ENCODE measurements around the gene SMPD1.

SMPD1 gene

DNA sequence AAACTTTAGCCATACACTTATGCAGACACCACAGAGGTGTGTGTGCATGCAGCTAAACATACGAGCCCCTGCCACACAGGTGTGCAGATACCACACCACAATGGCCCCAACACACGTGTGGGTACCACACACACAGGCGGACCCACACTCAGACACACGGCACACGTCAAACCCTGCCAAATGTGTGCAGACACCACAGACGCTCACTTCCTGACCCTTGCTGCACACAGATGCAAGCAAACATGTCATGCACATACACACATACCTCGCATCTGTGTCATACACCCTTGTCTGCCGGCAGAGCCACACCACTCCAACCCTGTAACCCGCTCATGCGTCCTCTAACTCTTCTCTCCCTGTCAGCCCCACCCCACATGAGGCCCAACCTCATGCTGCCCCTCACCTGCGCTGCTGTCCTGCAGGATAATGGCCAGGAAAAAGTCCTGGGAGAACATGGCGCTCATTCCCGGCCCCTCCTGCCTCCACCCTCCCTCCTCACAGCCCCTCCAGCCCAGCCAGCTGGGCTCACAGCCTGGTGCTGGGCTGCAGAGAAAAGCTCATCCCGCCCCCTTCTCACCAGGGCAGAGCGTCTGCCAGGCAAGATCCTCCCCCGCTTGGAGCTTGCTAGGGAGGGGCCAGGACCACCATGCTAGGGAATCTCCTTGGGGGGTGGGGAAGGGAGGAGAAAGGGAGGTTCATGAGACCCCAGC is 14.2 kb downstream of the SMPD1 start:
- H3K27ac ChIP-seq: no peak overlapping the region
- peaks cover 0 to 46% (median 14%) of the 10 kb centered on the region in 11 experiments; a peak in 12 of 22 replicates for H4K20me1 ChIP-seq
- H3K27me3 ChIP-seq: no peaks in the 10 kb centered on the region
- peak overlapping the region; percentile 60 to 94 (median 88); a peak in 21 of 22 replicates for H3K4me2 ChIP-seq
- peaks cover 0 to 26% (median 11%) of the 10 kb centered on the region in 11 experiments; a peak in 9 of 22 replicates for H3K36me3 ChIP-seq
- H3K4me3 ChIP-seq: no peak overlapping the region
- H3K4me1 ChIP-seq: peaks cover 37 to 49% (median 45%) of the 10 kb centered on the region in 10 experiments
- H3K9ac ChIP-seq: no peak overlapping the region
- no peak for TF ChIP-seq Cebpa-rat (IDR thresholded peaks at IDR 0.05)
- no peaks in the 10 kb centered on the region for H3K9me3 ChIP-seq (replicated peaks in 1 of 11)

DNA sequence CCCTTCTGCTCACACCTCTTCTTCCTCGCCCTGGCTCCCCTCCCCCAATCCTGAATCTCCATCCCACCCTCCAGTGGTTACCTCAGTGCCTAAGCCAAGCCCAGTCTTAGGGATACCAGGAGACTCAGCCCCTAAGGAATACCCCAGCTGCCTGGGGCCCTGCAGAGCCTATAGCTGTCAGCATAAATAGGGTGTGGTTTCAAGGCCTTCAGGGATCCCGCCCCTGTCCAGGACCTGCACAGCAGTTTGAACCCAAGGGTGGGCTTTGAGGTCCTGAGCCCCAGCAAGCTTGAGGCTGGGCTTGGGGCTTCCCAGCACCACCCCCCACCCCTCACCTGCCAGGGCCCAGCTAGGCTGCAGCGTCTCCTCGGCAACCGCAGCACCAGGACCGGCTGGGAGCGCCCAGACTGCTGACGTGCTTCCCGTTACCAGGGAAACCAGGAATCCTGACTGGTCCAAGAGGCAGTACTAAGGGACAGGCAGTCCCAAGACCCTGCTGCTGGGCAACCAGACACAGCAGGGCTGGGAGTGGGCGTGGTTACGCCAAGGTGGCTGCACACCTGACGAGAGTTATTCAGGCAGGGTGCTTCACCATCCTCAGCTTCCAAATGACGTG is 14.9 kb downstream of the SMPD1 start:
- H3K36me3 ChIP-seq: peaks cover 0 to 30% (median 11%) of the 10 kb centered on the region in 11 experiments; a peak in 13 of 22 replicates
- H3K27me3 ChIP-seq: no peaks in the 10 kb centered on the region
- H3K9ac ChIP-seq: no peak overlapping the region
- TF ChIP-seq Cebpa-rat (IDR thresholded peaks at IDR 0.05): no peak
- peak overlapping the region in 10 of 11 experiments; percentile 78 to 94 (median 88); a peak in 14 of 22 replicates for H3K4me2 ChIP-seq
- no peaks in the 10 kb centered on the region for H3K9me3 ChIP-seq (replicated peaks in 1 of 11)
- no peak overlapping the region for H3K4me3 ChIP-seq
- H3K4me1 ChIP-seq: peaks cover 37 to 49% (median 45%) of the 10 kb centered on the region in 10 experiments
- peaks cover 0 to 46% (median 14%) of the 10 kb centered on the region in 11 experiments; a peak in 12 of 22 replicates for H4K20me1 ChIP-seq
- H3K27ac ChIP-seq: no peak overlapping the region

DNA sequence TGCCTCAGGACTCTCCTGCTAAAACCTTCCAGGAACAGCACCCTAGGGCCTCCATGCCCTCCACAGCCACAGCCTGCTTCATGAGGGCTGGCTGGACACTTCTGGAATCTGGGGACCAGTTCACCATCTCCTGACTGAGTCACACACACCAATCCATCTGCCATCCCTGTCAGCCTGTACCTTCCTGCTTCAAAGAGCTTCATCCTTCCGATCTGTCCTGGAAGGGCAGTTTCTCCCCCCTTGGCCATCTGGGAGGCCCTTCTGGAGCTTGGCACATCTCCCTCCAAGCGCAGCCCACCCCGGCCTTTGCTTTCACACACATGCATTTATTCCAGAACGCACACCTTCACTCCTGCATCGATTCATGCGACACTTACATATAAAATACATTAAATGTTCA is 15.6 kb downstream of the SMPD1 start:
- no peak for TF ChIP-seq Cebpa-rat (IDR thresholded peaks at IDR 0.05)
- peaks cover 0 to 46% (median 14%) of the 10 kb centered on the region in 11 experiments; a peak in 12 of 22 replicates for H4K20me1 ChIP-seq
- no peaks in the 10 kb centered on the region for H3K27me3 ChIP-seq
- no peak overlapping the region for H3K9ac ChIP-seq
- no peak overlapping the region for H3K4me2 ChIP-seq
- H3K27ac ChIP-seq: no peak overlapping the region
- H3K36me3 ChIP-seq: peaks cover 0 to 30% (median 12%) of the 10 kb centered on the region in 11 experiments; a peak in 16 of 22 replicates
- no peaks in the 10 kb centered on the region for H3K9me3 ChIP-seq (replicated peaks in 1 of 11)
- H3K4me1 ChIP-seq: peaks cover 37 to 48% (median 45%) of the 10 kb centered on the region in 10 experiments
- H3K4me3 ChIP-seq: no peak overlapping the region

DNA sequence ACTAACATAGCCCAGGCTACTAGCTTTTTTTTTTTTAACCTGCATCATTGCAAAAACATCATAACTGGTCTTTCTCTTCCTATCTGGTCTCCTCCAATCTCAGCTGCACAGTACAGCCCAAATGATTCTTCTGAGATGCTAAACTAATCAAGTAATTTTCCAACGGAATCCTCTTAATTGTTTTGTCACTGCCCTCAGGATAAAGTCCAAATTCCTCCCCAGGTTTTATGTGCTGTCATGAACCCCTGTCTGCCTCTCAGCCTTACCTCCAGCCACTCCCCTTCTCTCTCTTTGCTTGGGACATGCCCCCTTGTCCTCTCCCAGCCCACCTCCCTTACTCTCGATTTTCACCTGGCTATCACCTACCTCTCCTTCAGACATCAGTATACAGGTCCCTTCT is 16.1 kb downstream of the SMPD1 start:
- Histone ChIP-seq H3K4me2 (no peak overlapping the region), H3K9ac (no peak overlapping the region), H3K4me1 (peaks cover 35 to 43% (median 40%) of the 10 kb centered on the region in 10 experiments), H3K4me3 (no peak overlapping the region), H3K9me3 (replicated peaks in 1 of 11) (no peaks in the 10 kb centered on the region), H3K36me3 (peaks cover 0 to 30% (median 12%) of the 10 kb centered on the region in 11 experiments; a peak in 14 of 22 replicates), H3K27me3 (no peaks in the 10 kb centered on the region), H4K20me1 (peaks cover 0 to 46% (median 14%) of the 10 kb centered on the region in 11 experiments; a peak in 12 of 22 replicates), H3K27ac (no peak overlapping the region)
- TF ChIP-seq Cebpa-rat (IDR thresholded peaks at IDR 0.05): no peak

DNA sequence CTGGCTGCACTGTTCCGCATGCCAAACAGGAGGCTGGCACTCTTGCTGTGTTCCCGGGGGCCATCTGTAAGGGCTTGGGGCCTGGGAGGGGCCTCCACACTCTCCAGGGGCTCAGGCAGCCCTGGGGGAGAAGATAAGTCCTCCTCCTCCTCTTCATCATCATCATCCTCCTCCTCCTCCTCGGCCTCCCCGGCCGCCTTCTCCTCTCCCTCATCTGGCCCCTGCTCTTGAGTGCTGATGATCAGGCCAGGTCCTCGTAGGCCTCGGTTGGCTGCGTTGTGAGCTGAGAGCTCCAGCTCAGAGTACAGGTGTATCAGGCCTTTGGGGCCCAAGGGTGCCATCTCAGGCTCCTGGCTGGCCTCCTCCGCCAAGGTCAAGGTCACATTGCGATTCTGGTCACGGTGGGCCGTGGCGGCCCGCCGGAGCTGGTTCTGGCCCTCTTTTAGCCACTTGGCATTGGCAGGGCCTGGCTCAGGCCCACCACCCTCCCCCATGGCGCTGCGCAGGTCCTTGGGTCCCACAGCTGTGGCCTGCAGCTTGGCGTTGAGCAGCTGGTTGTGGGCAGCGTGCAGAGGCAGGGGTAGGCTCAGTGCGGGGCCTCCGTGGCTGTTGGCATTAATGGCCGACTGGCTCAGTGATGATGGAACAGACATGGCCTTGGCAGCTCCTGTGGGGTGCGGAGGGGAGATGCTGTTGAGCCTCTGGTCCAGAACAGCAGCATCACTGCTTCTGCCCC is 20.6 kb downstream of the SMPD1 start:
- H3K36me3 ChIP-seq: peaks cover 0 to 31% (median 12%) of the 10 kb centered on the region in 11 experiments; a peak in 14 of 22 replicates

DNA sequence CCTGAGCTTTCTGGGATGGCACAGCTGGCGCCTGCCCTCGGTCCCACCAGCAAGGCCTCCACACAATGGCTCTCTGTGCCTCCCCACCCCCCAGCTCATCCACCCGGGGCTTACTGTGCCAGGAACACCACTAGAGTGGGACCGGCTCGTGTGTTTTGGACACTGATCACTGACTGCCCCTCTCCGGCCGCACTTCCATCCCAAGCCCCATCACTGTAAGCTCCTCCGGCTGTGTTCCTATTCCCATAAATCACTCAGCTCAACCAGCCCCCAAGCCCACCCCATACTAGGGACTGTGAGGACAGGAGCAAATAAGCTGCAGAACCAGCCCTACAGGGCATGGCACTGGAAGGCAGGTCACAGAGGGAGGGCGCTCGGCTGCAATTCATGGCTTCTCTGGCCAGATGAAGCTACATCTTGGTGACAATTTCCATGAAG is 21.3 kb downstream of the SMPD1 start:
- Histone ChIP-seq H3K36me3 (peaks cover 0 to 31% (median 12%) of the 10 kb centered on the region in 11 experiments; a peak in 14 of 22 replicates), H3K27ac (no peak overlapping the region), H3K9me3 (replicated peaks in 1 of 11) (no peaks in the 10 kb centered on the region), H3K9ac (no peak overlapping the region), H3K4me1 (peaks cover 0 to 31% (median 21%) of the 10 kb centered on the region in 10 experiments; a peak in 15 of 20 replicates), H4K20me1 (peaks cover 0 to 33% (median 0%) of the 10 kb centered on the region in 11 experiments; a peak in 6 of 22 replicates), H3K4me2 (no peak overlapping the region), H3K27me3 (no peaks in the 10 kb centered on the region), H3K4me3 (no peak overlapping the region)
- no peak for TF ChIP-seq Cebpa-rat (IDR thresholded peaks at IDR 0.05)

More for the DNA sequence above, 20.6 kb downstream of the SMPD1 start:
- Histone ChIP-seq H3K4me3 (no peak overlapping the region), H3K4me1 (peaks cover 0 to 23% (median 17%) of the 10 kb centered on the region in 10 experiments; a peak in 15 of 20 replicates), H4K20me1 (peaks cover 0 to 41% (median under 1%) of the 10 kb centered on the region in 11 experiments; a peak in 8 of 22 replicates), H3K9ac (no peak overlapping the region), H3K9me3 (replicated peaks in 1 of 11) (no peaks in the 10 kb centered on the region), H3K4me2 (no peak overlapping the region), H3K27ac (no peak overlapping the region), H3K27me3 (no peaks in the 10 kb centered on the region)
- no peak for TF ChIP-seq Cebpa-rat (IDR thresholded peaks at IDR 0.05)

DNA sequence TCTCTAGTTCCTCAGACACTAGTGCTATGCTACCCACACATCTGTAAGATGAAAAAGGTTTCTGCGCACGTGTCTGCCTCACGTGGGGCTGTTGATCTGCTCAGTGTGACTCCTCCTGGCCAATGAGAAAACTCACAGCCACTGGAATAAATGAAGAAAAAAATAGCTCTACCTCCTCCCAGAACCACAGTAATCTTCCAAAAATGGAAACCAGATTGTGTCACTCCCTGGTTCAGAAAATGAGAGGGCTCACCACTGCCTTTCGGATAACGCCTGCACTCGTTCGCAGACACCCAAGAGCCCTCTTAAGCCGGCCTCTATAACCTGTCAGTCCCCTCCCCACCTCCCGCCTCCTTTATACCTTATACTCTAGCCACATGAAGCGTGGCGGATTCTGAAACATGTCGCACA is 23.5 kb downstream of the SMPD1 start:
- Histone ChIP-seq H3K4me3 (no peak overlapping the region), H3K27me3 (no peaks in the 10 kb centered on the region), H3K36me3 (peaks cover 0 to 28% (median 12%) of the 10 kb centered on the region in 11 experiments; a peak in 14 of 22 replicates), H3K27ac (no peak overlapping the region), H3K9me3 (replicated peaks in 1 of 11) (no peaks in the 10 kb centered on the region), H3K9ac (no peak overlapping the region), H3K4me2 (peak overlapping the region in 2 of 11 experiments; percentile 75 to 91; a peak in 3 of 22 replicates), H3K4me1 (peaks cover 0 to 46% (median 27%) of the 10 kb centered on the region in 10 experiments; a peak in 17 of 20 replicates), H4K20me1 (peaks cover 0 to 26% (median 0%) of the 10 kb centered on the region in 11 experiments; a peak in 6 of 22 replicates)
- no peak for TF ChIP-seq Cebpa-rat (IDR thresholded peaks at IDR 0.05)

DNA sequence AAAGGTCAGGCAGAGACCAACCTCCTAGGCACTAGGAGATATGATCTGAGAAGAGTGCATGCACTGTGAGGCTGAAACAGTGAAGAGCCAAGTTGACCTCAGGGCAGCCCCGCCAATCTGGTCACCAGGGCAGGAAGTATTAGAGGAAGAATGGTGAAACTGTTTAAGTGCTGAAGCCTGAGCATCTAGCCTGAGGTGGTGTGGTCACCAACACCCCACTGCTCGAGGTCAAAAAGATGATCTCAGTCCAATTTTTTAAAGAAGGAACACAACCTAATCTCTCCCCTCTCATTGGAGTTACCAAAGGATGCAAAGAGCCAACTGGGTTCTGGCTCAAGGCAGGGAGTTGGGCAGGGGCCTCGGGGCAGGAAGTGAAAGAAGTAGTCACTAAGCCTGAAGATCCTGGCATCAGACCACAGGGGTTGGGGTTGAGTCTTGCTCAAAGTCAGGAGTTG is 24.6 kb downstream of the SMPD1 start:
- Histone ChIP-seq H3K4me1 (peaks cover 5 to 50% (median 33%) of the 10 kb centered on the region in 10 experiments), H3K4me2 (peak overlapping the region in 10 of 11 experiments; percentile 4 to 94 (median 56); a peak in 16 of 22 replicates), H3K4me3 (no peak overlapping the region), H3K27me3 (peaks cover 0 to 7% (median 3%) of the 10 kb centered on the region in 11 experiments; a peak in 8 of 22 replicates), H3K9ac (no peak overlapping the region), H3K36me3 (peaks cover 0 to 17% (median 12%) of the 10 kb centered on the region in 11 experiments; a peak in 14 of 22 replicates), H3K9me3 (replicated peaks in 1 of 11) (no peaks in the 10 kb centered on the region), H4K20me1 (peaks cover 0 to 26% (median 0%) of the 10 kb centered on the region in 11 experiments; a peak in 6 of 22 replicates), H3K27ac (peak overlapping the region in 3 of 11 experiments; percentile 44 to 50 (median 49); a peak in 6 of 22 replicates)
- TF ChIP-seq Cebpa-rat (IDR thresholded peaks at IDR 0.05): no peak
